HG03378 (cell line): ENCODE results near the gene ITGAX.
A peak's percentile ranks its signal among the peaks of the same experiment; 100 is the strongest.

ENCODE experiments used
- ATAC-seq: cut with Tn5 transposase; IDR thresholded peaks from one replicate; pipeline ENCODE4 v1.9.1; 2021; ENCODE audit warnings: mild to moderate bottlenecking, moderate library complexity; ENCODE audit not compliant: unreplicated experiment

Gene ITGAX

DNA sequence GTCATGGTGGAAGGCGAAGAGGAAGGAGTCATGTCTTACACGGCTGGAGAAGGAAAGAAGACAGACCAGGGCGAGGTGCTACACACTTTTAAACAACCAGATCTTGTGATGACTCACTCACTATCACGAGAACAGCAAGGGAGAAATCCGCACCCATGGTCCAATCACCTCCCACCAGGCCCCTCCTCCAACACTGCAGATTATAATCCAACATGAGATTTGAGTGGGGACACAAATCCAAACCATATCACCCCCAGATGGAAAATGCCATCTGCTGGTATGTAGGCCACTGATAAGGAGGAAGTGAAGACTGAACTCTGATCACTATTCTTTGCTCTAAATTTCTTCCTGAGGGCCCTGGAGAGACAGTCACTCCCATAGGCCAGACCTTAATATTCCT is 7.5 kb upstream of the ITGAX start:
- ATAC-seq = no peak

DNA sequence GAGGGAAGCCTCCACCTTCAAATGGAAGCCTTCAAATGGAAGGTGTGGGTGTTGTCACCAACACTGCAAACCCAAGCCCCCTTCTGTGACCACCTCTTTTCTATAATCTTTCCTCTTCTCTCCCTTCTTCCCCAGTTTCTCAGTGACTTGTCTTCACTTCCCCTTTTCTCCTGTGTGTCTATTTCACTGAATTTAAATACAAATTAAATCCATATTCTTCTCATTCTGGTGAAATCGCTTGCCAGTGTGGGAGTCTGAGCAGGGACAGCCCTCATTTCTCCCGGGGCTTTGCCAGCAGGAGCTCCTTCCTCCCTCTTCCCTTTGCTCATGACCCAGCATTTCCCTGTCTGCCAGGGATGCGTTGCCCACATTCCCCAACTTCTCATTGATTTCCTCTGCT is 6.4 kb upstream of the ITGAX start:
- ATAC-seq = no peak

DNA sequence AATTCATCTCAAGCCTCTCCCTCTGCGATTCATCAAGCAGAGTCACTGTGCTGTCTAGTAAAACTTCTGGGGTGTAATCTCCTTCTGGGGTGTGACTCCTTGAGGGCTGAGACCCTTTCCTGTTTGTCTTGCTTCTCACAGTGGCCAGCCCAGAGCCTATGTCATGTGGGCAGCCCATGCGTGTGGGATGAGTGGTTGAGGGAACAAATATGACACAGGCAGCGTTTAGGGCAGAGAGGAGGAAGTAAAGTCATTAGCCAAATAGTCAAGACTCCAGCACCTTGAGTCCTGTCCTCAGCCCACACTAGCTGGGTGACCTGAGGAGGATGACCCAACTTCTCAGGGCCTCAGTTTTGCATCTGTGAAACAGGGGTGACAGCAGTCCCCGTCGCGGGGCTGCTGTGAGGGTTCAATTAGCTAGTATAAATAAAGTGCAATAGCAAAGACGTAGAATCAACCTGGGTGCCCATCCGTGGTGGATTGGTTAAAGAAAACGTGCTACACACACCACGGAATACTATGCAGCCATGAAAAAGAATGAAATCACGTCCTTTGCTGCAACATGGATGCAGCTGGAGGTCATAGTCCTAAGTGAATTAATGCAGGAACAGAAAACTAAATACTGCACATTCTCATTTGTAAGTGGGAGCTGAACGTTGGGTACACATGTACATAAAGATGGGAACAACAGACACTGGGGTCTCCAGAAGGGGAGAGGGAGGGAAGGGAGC is 4.5 kb upstream of the ITGAX start:
- ATAC-seq = no peak

DNA sequence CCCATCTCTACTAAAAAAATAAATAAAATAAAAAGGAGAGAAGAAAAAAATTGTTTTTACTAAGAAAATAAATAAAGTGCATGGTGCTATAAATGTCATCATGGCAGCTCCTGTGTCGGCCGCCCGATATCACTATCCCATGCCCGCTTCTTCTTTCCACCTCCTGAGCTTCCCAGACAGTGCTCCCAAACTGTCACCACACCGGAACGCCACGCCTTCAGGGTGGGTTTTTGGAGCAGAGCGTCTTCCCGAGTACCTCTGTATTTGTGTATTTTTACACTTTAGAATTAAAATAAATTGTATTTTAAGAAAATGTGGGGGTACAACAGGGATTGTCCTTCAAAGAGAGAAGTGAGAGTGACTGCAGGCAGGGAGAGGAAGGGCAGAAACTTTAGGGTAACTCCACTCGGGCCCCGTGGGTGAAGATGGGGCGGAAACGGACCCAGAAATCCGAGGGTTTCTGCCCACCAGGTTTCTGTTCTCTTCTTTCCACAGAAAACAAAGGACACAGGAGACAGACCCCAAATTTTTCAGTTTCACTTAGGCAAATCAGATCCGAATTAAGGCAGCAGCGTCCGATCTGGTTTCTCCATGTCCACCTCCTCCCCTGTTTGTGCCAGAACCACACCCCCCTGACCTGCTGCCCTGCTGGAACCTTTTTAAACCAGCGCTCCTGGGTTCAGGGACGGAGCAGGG is 3.6 kb upstream of the ITGAX start:
- no peak for ATAC-seq

DNA sequence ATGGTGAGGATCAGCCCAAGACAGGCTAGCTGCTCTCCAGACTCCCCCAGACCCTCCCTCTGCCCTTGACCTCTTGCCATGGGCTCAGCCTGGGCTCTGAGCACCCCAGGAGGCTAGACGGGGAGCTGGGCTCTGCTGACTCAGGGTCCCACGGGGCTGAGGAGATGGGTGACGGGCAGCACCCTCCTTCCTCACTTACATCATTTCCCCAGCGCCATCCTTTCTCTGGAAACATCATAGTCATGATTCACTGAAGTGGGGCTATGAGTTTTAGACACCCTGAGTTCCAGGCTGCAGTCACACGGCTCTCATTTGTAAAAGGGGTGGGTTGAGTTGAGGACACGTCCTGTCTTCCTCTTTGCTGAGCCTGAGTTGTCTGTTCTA is 3.0 kb upstream of the ITGAX start:
- no peak for ATAC-seq

DNA sequence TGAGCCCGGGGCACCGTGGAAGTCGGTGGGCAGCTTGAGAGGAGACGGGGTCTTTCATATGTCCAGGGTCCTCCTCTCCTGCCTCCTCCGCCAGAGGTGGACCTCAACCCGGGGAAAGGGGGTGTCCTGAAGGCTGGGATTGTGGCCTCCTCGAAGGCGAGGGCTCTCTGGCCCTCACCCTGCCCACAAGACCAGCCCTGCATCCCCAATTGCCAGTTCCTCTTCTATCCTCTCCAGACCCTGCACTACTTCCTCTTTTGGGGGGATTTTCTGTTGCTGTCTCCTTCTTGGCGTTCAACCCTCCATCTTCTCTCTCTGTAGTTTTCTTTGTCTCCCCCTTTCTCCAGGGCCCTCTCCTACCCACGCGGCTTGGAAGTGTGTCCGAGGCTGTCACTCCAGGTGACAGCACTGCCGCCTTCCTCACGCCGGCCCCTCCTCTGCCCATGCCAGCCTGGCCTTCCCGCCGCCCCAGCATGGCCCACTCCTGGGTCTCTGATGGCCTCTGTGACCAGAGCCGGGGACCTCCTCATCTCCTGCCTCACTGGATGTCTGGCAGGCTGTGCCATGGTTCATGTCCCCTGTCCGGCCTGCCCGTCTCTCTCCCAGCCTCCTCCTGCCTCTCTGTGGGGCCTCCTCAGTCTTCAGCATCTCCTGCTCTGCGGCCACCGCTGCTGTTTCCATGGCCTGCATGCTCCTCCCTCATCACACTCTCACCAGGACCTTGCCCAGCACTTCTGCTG is 2.4 kb upstream of the ITGAX start:
- ATAC-seq = no peak

DNA sequence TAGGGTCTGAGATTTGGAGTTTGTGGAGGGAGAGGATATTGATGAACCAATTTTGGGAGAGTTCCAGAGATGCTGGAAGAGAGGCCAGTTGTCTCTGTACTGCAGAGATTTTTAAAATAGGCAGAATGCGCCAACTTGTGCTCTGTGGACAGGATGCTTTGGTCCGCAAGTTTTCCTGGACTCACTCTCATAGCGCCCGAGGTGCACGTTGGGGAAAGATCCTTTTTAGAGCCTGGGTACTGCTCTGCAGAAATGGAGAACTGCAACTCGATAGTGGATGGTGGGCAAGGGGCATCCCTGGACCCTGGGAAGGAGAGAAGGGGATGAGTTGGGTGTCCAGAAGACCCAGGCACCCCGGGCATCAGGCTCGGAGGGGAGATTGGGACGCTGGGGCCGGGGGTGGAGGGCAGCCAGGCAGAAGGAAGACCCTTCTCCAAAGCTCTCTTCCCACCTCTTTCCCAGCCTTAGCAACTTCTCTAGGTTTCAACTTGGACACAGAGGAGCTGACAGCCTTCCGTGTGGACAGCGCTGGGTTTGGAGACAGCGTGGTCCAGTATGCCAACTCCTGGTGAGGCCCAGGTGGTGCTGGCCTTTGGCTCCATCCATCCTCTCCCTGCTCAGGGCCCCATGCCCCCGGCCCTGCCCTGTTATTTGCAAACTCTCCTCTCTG is 590 bp downstream of the ITGAX start:
- ATAC-seq = no peak

DNA sequence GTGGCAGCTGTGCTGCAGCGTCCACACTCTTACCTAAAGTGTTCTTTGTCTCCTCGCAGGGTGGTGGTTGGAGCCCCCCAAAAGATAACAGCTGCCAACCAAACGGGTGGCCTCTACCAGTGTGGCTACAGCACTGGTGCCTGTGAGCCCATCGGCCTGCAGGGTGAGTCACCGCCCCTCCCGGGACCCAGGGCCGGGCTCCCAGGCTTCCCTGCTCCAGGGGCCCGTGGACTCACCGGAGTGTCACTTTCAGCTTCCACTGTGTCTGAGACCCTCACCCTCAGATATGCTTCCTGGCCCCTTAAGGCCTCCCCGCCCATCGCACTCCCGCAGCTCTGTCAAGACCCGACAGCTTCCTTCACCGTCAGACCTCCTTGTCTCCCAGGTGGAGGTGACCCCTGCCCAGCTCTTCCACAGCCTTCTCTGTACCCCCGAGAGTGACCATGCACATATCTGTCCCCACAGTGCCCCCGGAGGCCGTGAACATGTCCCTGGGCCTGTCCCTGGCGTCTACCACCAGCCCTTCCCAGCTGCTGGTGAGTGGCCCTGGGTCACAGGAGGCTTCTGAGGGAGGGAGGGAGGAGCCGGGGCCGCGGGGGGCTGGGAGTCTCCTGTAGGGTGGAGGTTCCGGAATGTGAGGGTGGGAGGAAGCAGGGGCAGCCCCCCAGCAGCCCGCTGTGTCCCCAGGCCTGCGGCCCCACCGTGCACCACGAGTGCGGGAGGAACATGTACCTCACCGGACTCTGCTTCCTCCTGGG is 1.8 kb downstream of the ITGAX start:
- ATAC-seq = no peak

DNA sequence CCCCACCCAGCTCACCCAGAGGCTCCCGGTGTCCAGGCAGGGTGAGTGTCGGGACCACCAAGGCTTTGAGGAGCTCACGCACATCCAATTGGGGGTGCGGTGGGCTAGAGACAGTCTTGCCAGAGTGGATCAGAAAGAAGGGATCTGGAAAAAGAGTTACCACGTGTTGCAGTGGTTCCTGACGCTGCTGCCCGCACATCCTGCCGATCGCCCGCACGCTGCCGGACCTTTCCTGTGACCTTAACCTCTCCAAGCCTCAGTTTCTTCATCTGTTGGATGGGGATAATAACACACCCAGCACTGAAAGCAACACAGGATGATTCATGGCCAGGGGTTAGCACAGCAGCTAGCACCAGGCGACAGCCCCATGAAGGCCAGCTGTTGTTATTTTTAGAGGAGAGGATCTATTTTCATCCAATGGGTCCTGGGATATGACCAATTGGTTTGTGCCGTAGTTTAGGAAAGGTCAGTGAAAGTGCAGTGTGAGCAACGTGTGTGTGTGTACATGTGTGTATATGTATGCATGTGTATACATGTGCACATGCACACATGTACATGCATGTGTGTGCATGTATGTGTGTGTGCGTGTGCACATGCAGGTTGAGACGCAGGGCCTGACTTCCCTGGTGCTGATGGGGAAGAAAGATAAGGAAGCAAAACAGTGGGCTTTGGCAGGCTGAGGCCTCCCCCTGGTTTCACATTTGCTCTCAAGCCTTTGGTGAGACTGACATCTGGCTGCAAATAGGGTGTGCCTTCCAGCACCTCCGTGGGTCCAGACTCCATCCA is 2.5 kb downstream of the ITGAX start:
- ATAC-seq = no peak

DNA sequence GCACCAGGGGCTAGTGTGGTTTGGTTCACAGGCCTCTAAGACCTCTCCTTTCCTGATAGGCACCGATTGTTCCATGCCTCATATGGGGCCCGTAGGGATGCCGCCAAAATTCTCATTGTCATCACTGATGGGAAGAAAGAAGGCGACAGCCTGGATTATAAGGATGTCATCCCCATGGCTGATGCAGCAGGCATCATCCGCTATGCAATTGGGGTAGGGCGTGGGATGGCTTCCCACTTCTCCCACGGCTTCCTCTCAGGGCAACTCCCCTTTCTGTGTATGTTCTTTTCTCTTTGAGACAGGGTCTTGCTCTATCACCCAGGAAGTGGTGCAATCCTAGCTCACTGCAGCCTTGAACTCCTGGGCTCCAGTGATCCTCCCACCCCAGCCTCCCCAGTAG is 5.3 kb downstream of the ITGAX start:
- no peak for ATAC-seq

DNA sequence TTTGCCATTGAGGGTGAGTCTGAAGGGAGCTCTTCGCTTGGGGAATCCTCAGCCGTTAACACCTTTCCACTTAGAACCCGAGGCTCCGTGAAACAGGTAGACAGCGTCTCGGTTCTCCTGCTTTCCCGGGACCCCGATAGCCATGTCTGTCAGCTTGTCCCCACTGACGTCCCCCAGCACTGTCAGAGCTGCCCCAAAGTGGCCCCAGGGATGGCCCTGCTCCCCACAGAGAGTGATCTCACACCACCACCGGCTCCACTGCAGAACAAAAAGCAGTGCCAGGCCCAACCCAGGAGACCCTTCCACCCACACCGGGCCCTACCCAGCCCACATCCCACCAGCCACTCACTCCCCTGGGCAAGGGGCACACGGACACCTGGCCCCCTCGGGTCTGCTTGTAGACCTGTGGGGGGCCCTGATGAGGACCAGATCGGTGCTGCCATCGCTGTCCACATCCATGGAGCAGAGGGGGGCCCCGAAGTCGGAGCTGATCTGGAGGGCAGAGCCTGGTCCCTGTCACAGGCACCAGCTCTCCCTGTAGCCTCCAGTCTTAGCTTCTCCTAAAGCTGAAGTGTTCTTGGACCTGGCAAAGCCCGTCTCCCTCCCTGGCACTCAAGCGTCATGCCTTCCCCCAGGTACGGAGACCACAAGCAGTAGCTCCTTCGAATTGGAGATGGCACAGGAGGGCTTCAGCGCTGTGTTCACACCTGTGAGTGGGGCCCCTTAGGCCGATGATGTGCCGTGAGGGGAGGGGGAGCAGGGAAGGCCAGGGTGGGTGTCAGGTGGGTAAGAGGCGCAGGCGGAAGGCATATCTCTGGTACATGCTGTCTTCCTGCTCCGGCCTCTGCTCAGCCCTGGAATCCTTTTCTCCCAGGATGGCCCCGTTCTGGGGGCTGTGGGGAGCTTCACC is 6.5 kb downstream of the ITGAX start:
- ATAC-seq = no peak

DNA sequence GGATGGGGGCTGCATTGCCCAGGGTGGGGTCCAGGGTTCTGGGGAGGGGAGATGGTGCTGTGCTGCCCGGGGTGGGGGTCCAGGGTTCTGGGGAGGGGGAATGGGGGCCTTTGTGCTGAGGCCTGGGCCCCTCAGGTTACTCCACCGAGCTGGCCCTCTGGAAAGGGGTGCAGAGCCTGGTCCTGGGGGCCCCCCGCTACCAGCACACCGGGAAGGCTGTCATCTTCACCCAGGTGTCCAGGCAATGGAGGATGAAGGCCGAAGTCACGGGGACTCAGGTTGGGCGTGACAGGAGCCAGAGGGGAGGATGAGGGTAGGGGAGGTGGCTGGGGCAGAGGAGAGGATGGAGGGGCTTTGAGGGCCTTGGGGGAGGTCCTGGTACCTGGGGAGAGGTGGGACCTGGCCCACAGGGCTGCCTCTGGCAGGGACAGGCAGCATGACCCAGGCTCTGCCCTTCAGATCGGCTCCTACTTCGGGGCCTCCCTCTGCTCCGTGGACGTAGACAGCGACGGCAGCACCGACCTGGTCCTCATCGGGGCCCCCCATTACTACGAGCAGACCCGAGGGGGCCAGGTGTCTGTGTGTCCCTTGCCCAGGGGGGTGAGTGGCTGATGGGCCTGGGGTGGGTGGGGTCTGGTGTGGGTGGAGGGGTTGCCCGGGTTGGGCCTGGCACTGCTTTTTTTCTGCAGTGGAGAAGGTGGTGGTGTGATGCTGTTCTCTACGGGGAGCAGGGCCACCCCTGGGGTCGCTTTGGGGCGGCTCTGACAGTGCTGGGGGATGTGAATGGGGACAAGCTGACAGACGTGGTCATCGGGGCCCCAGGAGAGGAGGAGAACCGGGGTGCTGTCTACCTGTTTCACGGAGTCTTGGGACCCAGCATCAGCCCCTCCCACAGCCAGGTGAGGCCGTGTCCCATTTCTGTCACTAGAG is 7.8 kb downstream of the ITGAX start:
- ATAC-seq = no peak

DNA sequence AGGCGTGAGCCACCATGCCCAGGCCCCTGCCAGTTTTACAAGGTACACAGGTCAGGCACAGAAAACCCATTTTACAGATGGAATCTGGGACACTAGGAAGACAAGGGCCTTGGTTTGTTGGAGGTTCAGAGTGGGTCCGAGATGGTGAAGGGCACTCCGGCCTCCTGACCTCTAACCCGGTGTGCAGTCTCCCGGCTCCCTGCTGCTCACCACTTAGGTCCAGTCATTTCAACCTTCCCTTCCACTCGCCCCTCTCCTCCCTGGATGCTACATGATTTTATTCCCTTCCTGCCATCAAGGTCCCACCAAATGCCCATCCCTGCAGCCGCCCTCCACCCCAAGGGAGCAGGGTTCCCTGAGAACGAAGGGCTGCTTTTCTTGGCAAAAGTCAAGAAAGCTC is 8.7 kb downstream of the ITGAX start:
- no peak for ATAC-seq

DNA sequence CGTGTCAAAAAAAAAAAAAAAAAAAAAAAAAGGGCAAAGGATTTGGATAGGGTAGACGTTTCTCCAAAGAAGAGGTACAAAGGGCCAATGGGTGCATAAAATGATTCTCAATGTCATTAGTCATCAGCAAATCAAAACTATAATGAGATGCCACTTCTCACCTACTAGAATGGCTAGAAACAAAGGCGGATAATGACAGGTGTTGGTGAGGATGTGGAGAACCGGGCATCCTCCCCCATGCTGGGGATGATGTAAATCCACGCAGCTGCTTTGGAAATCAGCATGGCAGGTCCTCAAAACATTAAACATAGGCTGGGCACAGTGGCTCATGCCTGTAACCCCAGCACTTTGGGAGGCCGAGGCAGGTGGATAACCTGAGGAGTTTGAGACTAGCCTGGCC is 9.4 kb downstream of the ITGAX start:
- ATAC-seq = no peak

DNA sequence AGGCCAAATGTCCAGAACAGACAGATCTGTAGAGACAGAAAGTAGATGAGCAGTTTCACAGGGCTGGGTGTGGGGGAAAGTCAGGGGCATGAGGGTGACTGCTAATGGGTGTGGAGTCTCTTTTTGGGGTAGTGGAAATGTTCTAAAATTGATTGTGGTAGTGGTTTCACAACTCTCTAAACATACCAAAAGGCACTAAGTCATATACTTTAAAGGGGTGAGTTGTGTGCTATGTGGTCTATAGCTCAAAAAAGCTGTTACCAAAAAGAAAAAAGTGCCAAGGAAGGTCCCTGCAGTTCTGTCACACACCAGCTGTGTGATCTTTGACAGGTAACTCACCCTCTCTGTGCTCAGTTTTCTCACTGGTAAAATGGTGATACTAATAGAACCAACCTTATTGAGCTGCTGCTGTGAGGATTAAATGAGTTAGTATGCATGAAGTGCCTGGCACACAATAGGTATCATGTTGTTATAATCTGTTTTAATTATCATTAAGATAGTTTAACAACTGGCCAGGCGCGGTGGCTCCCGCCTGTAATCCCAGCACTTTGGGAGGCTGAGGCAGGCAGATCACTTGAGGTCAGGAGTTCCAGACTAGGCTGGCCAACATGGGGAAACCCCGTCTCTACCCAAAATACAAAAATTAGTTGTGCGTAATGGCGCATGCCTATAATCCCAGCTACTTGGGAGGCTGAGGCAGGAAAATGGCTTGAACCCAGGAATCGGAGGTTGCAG is 10.3 kb downstream of the ITGAX start:
- peak; percentile 64 for ATAC-seq

DNA sequence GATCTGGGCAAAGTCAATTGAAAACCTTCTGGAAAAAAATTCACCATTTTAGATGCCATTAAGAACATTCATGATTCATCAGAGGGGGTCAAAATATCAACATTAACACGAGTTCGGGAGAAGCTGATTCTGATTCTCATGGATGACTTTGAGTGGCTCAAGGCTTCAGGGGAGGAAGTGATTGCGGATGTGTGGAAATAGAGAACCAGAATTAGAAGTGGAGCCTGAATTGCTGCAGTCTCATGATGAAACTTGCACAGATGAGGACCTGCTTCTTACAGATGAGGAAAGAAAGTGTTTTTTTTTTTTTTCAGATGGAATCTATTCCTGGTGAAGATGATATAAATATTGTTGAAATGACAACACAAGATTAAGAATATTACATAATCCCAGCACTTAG is 12.9 kb downstream of the ITGAX start:
- ATAC-seq = no peak

DNA sequence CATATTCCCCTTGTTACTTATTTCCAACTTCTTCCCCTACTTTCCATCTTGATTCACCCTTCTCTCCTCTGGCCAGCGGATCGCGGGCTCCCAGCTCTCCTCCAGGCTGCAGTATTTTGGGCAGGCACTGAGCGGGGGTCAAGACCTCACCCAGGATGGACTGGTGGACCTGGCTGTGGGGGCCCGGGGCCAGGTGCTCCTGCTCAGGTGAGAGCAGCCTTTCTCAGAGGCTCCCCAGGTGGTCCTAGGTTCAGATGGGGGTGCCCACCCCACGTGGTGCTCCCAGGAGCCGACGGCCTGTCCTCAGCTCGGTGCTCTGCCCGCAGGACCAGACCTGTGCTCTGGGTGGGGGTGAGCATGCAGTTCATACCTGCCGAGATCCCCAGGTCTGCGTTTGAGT is 16.0 kb downstream of the ITGAX start:
- no peak for ATAC-seq
